B cell (primary cell): ENCODE results near the gene DMAP1. TPM values are rescaled to one million over a fixed set of nuclear protein-coding genes. Genes with fewer than 3 reads are reported as not detected.

Experiments used
- ATAC-seq: fragments of 200-7000 bp; cut with Tn5 transposase; one replicate; pipeline ENCODE4 v1.10.0; 2021; ENCODE audit warnings: low read depth, mild to moderate bottlenecking, moderate number of reproducible peaks, moderate library complexity
- CTCF ChIA-PET: fragments of 350-600 bp; sonication (Branson Sonifier 250); formaldehyde crosslinking; loops from one replicate; lab custom pipeline; 2021; ENCODE audit warnings: antibody characterized with exemption, inconsistent platforms; lab: Charles Lee
- POLR2A ChIA-PET: fragments of 350-600 bp; sonication (Branson Sonifier 250); formaldehyde crosslinking; loops from one replicate; lab custom pipeline; 2021; ENCODE audit warnings: antibody characterized with exemption; lab: Charles Lee
- DNase-seq: peaks from one replicate; pipeline ENCODE4 v3.0.0; 2013
- H2AFZ ChIP-seq: 2 replicates; pipeline ENCODE4 v1.6.1; 2012; ENCODE audit warnings: mild to moderate bottlenecking, low read depth, low read length; ENCODE audit not compliant: insufficient read depth, poor library complexity, severe bottlenecking
- H3K27ac ChIP-seq, 2 donors: 1 replicate in 1 of 2; 2 replicates in 1 of 2; pipeline ENCODE4 v1.5.1; 2012 to 2013; ENCODE audit warnings: low read length in 2 of 2, mild to moderate bottlenecking in 2 of 2, moderate library complexity in 1 of 2
- H3K27me3 ChIP-seq, 4 experiments: fragments of 200-600 bp in 1 of 4; sonication (generic) in 1 of 4; replicated peaks in 1 of 4; 1 replicate in 2 of 4; 2 replicates in 2 of 4; pipeline versions ENCODE4 v1.6.1 to v1.7.0; 2013 to 2016; ENCODE audit warnings: low read length in 3 of 4, mild to moderate bottlenecking in 2 of 4, mixed read lengths in 1 of 4, moderate library complexity in 1 of 4; ENCODE audit not compliant: insufficient read depth in 4 of 4, control insufficient read depth in 3 of 4; ENCODE audit errors: control extremely low read depth in 1 of 4
- H3K36me3 ChIP-seq, 2 experiments: replicated peaks in 1 of 2; 1 replicate in 1 of 2; 2 replicates in 1 of 2; pipeline versions ENCODE4 v1.6.1 to v1.7.1; 2013; ENCODE audit warnings: low read length in 1 of 2; ENCODE audit not compliant: insufficient read depth in 2 of 2, control insufficient read depth in 1 of 2; ENCODE audit errors: control extremely low read depth in 1 of 2, extremely low read depth in 1 of 2
- H3K4me1 ChIP-seq, 2 donors: fragments of 200-600 bp in 1 of 2; sonication (generic) in 1 of 2; 1 replicate in 1 of 2; 2 replicates in 1 of 2; pipeline versions ENCODE4 v1.5.1 to v1.6.1; 2013 to 2017; ENCODE audit warnings: low read length in 2 of 2; ENCODE audit not compliant: control insufficient read depth in 2 of 2, insufficient read depth in 2 of 2
- H3K4me2 ChIP-seq: replicated peaks from 2 replicates; pipeline ENCODE3; 2012; ENCODE audit warnings: mild to moderate bottlenecking, low read depth, low read length; ENCODE audit not compliant: poor library complexity, severe bottlenecking
- H3K4me3 ChIP-seq, 5 experiments: fragments of 200-600 bp in 1 of 5; sonication (generic) in 1 of 5; 1 replicate in 3 of 5; 2 replicates in 2 of 5; pipeline versions ENCODE4 v1.5.1 to v1.7.0; 2011 to 2016; ENCODE audit warnings: low read length in 4 of 5, mild to moderate bottlenecking in 4 of 5, low read depth in 2 of 5, control low read depth in 1 of 5, moderate library complexity in 1 of 5; ENCODE audit not compliant: insufficient read depth in 1 of 5; ENCODE audit errors: control extremely low read depth in 1 of 5, extremely low read depth in 1 of 5
- H3K79me2 ChIP-seq: fragments of 200-600 bp; sonication (generic); one replicate; pipeline ENCODE4 v1.6.0; 2016; ENCODE audit warnings: low read length; ENCODE audit not compliant: control insufficient read depth, insufficient read depth
- H3K9ac ChIP-seq: fragments of 200-600 bp; sonication (generic); 2 replicates; pipeline ENCODE4 v1.6.1; 2017; ENCODE audit warnings: mild to moderate bottlenecking, low read length, moderate library complexity
- H3K9me3 ChIP-seq, 3 donors: one replicate each; pipeline versions ENCODE4 v1.6.1 to v1.7.1; 2013; ENCODE audit warnings: low read length in 2 of 3; ENCODE audit not compliant: control insufficient read depth in 2 of 3, insufficient read depth in 1 of 3; ENCODE audit errors: control extremely low read depth in 1 of 3
- H4K20me1 ChIP-seq: 2 replicates; pipeline ENCODE4 v1.6.0; 2012; ENCODE audit warnings: mild to moderate bottlenecking, low read length; ENCODE audit not compliant: insufficient read depth, control insufficient read depth, poor library complexity, severe bottlenecking
- H3K27ac Mint-ChIP-seq: one replicate; pipeline ENCODE4 v1.8.0; 2021; ENCODE audit warnings: mixed read lengths
- H3K27me3 Mint-ChIP-seq: one replicate; pipeline ENCODE4 v1.8.0; 2021; ENCODE audit warnings: mixed read lengths
- H3K4me1 Mint-ChIP-seq: one replicate; pipeline ENCODE4 v1.8.0; 2021; ENCODE audit warnings: mixed read lengths
- H3K4me3 Mint-ChIP-seq: one replicate; pipeline ENCODE4 v1.8.0; 2021; ENCODE audit warnings: mixed read lengths
- H3K9me3 Mint-ChIP-seq: one replicate; pipeline ENCODE4 v1.8.0; 2022; ENCODE audit warnings: mixed read lengths; ENCODE audit not compliant: insufficient read depth
- EZH2 ChIP-seq: IDR thresholded peaks from 2 replicates; pipeline ENCODE4 v1.6.1; 2012; ENCODE audit warnings: borderline replicate concordance, low read depth, mild to moderate bottlenecking, moderate library complexity, low read length; ENCODE audit not compliant: insufficient read depth, poor library complexity, severe bottlenecking
- WGBS: methylation state at CpG from one replicate; pipeline ENCODE4 v1.1.5; 2013; ENCODE audit warnings: missing lambda C conversion rate; ENCODE audit not compliant: insufficient coverage; 5-methylcytosine and 5-hydroxymethylcytosine counted together
- intact Hi-C: fragments of 100-400 bp; cut with micrococcal nuclease; formaldehyde crosslinking; loops from one replicate; pipeline ENCODE4 v1.10.0; 2022
- polyA plus RNA-seq: library from polyadenylated mRNA; depleted of rRNA; stranded (reverse); fragments of >200 nt; gene quantifications from 2 replicates; pipeline ENCODE4 v1.2.3, GENCODE V29; 2012
- total RNA-seq, 2 donors: library from RNA; stranded (reverse); fragments of 120-200 nt in 1 of 2; gene quantifications; 1 replicate in 1 of 2; 2 replicates in 1 of 2; pipeline versions ENCODE4 v1.2.3 to v1.2.4, GENCODE V29; 2013 to 2022
- TF ChIP-seq, protein P1 (sequence below): fragments of 200-600 bp; IDR thresholded peaks from one replicate; pipeline ENCODE4 v1.8.0; 2022; ENCODE audit warnings: antibody characterized with exemption, mild to moderate bottlenecking

DMAP1 gene
- total and polyA plus RNA-seq, 2 donors (not counting 1 experiment from before 2014, with no cell fraction given): 88.5 to 116 TPM

DNA sequence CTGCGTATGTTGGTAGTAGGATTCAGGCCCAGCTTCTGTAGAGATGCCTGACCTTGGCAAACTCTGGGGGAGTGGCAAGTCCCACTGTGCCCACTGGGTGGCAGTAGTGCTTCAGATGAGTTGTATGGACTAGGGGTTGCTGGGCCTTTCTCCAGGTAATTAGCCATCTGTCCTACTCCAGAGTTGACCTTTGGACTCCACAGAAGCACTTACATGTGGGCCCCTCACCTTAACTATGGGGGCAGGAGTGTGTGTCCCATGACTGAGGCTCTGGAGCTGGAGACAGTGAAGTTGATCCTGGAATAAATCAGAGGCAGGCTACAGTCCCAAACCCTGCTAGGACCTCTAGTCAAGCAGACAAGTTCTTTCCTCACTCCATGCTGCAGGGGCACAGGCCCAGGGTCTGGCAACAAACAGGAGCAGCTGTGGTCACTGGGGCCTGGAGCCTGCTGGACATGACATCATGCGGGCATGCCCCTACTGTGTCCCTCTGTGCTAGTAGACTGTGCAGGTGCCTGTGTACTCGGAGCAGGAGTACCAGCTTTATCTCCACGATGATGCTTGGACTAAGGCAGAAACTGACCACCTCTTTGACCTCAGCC is 4.6 kb downstream of the DMAP1 start:
- no peaks in the 10 kb centered on the region for H3K9me3 Mint-ChIP-seq
- ATAC-seq: peak; percentile 48
- Histone ChIP-seq H3K79me2 (peaks cover 12% of the 10 kb centered on the region), H2AFZ (no peak overlapping the region), H3K4me3 (no peak overlapping the region), H3K27ac (no peak overlapping the region), H3K36me3 (peaks cover 0 to 61% of the 10 kb centered on the region in 2 experiments), H3K9ac (no peak overlapping the region), H3K4me2 (no peak overlapping the region), H3K27me3 (no peaks in the 10 kb centered on the region), H4K20me1 (no peaks in the 10 kb centered on the region), H3K4me1 (peaks cover 9% of the 10 kb centered on the region in 2 donors), H3K9me3 (no peaks in the 10 kb centered on the region)
- TF ChIP-seq EZH2: no peak
- TF ChIP-seq, protein P1, sequence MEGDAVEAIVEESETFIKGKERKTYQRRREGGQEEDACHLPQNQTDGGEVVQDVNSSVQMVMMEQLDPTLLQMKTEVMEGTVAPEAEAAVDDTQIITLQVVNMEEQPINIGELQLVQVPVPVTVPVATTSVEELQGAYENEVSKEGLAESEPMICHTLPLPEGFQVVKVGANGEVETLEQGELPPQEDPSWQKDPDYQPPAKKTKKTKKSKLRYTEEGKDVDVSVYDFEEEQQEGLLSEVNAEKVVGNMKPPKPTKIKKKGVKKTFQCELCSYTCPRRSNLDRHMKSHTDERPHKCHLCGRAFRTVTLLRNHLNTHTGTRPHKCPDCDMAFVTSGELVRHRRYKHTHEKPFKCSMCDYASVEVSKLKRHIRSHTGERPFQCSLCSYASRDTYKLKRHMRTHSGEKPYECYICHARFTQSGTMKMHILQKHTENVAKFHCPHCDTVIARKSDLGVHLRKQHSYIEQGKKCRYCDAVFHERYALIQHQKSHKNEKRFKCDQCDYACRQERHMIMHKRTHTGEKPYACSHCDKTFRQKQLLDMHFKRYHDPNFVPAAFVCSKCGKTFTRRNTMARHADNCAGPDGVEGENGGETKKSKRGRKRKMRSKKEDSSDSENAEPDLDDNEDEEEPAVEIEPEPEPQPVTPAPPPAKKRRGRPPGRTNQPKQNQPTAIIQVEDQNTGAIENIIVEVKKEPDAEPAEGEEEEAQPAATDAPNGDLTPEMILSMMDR: peak; percentile 89
- no peaks in the 10 kb centered on the region for H3K27me3 Mint-ChIP-seq
- ChIA-PET POLR2A (no interaction called here), CTCF (interaction anchor here (0.6 to 3.1 kb wide), 21 partner anchors 8 to 438 kb away, joined by 3 to 28 read pairs (median 3); no protein-coding TSS in a partner anchor)
- H3K27ac Mint-ChIP-seq: no peak overlapping the region
- WGBS: 86% methylated on average over 4 of the region's 4 CpGs
- H3K4me1 Mint-ChIP-seq: peaks cover 32% of the 10 kb centered on the region
- intact Hi-C loops: loop anchor here (1.0 kb wide), 1 partner anchor 100 kb away; no protein-coding TSS in a partner anchor
- DNase-seq: peak; percentile 70
- H3K4me3 Mint-ChIP-seq: no peak overlapping the region

DNA sequence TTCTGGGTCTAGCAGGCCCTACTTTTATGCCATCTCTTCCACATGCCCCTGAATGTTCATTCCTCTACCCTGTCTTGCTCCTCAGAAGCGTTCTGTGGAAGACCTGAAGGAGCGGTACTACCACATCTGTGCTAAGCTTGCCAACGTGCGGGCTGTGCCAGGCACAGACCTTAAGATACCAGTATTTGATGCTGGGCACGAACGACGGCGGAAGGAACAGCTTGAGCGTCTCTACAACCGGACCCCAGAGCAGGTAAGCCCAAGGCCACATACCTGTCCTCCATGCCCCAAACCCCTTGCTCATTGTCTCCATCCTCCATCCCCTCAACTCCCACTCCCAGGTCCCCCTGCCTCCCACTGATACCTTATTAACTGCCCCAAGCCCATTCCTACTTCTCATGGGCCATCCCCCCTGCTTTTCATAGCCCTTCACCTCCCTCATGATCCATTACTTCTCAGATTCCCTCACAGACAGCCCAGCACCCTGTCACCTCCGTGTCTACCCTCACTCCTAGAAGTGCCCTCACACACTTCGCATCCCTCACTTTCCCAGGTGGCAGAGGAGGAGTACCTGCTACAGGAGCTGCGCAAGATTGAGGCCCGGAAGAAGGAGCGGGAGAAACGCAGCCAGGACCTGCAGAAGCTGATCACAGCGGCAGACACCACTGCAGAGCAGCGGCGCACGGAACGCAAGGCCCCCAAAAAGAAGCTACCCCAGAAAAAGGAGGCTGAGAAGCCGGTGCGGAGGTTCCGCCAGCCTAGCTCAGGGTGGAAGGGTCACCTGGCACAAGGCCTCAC is 5.4 kb downstream of the DMAP1 start:
- intact Hi-C loops: no loop called here
- DNase-seq: no peak
- ChIA-PET CTCF (interaction anchor here (0.7 to 3.1 kb wide), 7 partner anchors 13 to 437 kb away, joined by 3 to 28 read pairs (median 3); no protein-coding TSS in a partner anchor), POLR2A (interaction anchor here (0.6 kb wide), 1 partner anchor 27 kb away, joined by 7 read pairs; no protein-coding TSS in a partner anchor)
- Histone ChIP-seq H3K36me3 (peaks cover 0 to 61% of the 10 kb centered on the region in 2 experiments), H2AFZ (no peak overlapping the region), H4K20me1 (no peaks in the 10 kb centered on the region), H3K9me3 (no peaks in the 10 kb centered on the region), H3K27ac (no peak overlapping the region), H3K4me2 (no peak overlapping the region), H3K4me3 (no peak overlapping the region), H3K4me1 (peaks cover 8 to 11% of the 10 kb centered on the region in 2 donors), H3K79me2 (peaks cover 9% of the 10 kb centered on the region), H3K9ac (no peak overlapping the region), H3K27me3 (no peaks in the 10 kb centered on the region)
- Mint-ChIP-seq H3K27me3 (no peaks in the 10 kb centered on the region), H3K27ac (no peak overlapping the region), H3K9me3 (no peaks in the 10 kb centered on the region), H3K4me1 (peaks cover 34% of the 10 kb centered on the region), H3K4me3 (no peak overlapping the region)
- no peak for ATAC-seq
- 97% methylated on average over 23 of the region's 24 CpGs for WGBS
- TF ChIP-seq EZH2: no peak
- TF ChIP-seq, protein P1: no peak
